ENCODE measurements around the gene NF1. TPM values are rescaled to one million over a fixed set of nuclear protein-coding genes. Genes with fewer than 3 reads are reported as not detected.

Gene NF1
- total RNA-seq, 1 experiment from 2014 or later: 35.4 TPM

- ChIA-PET CTCF (interaction anchor here (0.8 to 3.5 kb wide), 2 partner anchors 13 kb away, joined by 4 to 13 read pairs; no protein-coding TSS in a partner anchor), POLR2A (interaction anchor here (0.6 kb wide), 1 partner anchor 20 kb away, joined by 3 read pairs; the partner anchor contains the start of gene NF1)
- Mint-ChIP-seq H3K4me3 (no peak overlapping the region), H3K27ac (peak overlapping the region; percentile 89), H3K4me1 (peaks cover 51% of the 10 kb centered on the region), H3K36me3 (no peaks in the 10 kb centered on the region), H3K9me3 (peaks cover 2% of the 10 kb centered on the region), H3K27me3 (ENCODE audit: low read depth) (no peaks in the 10 kb centered on the region; the same call in 1 of the 2 replicates)
- ATAC-seq (peak; percentile 82), DNase-seq (ENCODE audit: low spot score) (peak; percentile 53)
- TF ChIP-seq IRF1 (CRISPR knock-in tag; IDR thresholded peaks at IDR 0.05): no peak
- TF ChIP-seq TCF7 (CRISPR knock-in tag; IDR thresholded peaks at IDR 0.05; ENCODE audit: low read depth): no peak
- TF ChIP-seq TEAD1 (CRISPR knock-in tag; IDR thresholded peaks at IDR 0.05): peak; percentile 33; the same call in 1 of the 2 replicates
- no peak for TF ChIP-seq MAX (CRISPR knock-in tag; IDR thresholded peaks at IDR 0.05)
These were observed 19.8 kb upstream of the NF1 start for GRCh38 chr17:31074772-31075555.

GRCh38 chr17:31078290-31078689 is 16.5 kb upstream of the NF1 start:
- Mint-ChIP-seq H3K4me3 (no peak overlapping the region), H3K4me1 (peaks cover 36% of the 10 kb centered on the region), H3K27me3 (ENCODE audit: low read depth) (no peaks in the 10 kb centered on the region; the same call in 1 of the 2 replicates), H3K27ac (no peak overlapping the region), H3K9me3 (peaks cover 9% of the 10 kb centered on the region), H3K36me3 (no peaks in the 10 kb centered on the region)
- CTCF ChIA-PET: no interaction called here
- POLR2A ChIA-PET: no interaction called here
- no peak for DNase-seq (ENCODE audit: low spot score)
- no peak for TF ChIP-seq ATF1 (CRISPR knock-in tag; IDR thresholded peaks at IDR 0.05)
- no peak for TF ChIP-seq NFE2L1 (CRISPR knock-in tag; IDR thresholded peaks at IDR 0.05)
- no peak for ATAC-seq

- H3K36me3 Mint-ChIP-seq: no peaks in the 10 kb centered on the region
- peak; percentile 47 for ATAC-seq
- CTCF ChIA-PET: interaction anchor here (0.6 to 1.4 kb wide), 2 partner anchors 18 to 194 kb away, joined by 3 read pairs; no protein-coding TSS in a partner anchor
- no peak overlapping the region for H3K4me3 Mint-ChIP-seq
- H3K27me3 Mint-ChIP-seq (ENCODE audit: low read depth): no peaks in the 10 kb centered on the region; the same call in 1 of the 2 replicates
- H3K4me1 Mint-ChIP-seq: peaks cover 22% of the 10 kb centered on the region
- H3K9me3 Mint-ChIP-seq: peaks cover 9% of the 10 kb centered on the region
- no peak overlapping the region for H3K27ac Mint-ChIP-seq
- TF ChIP-seq STAT6 (CRISPR knock-in tag; conservative IDR thresholded peaks at IDR 0.05; ENCODE audit: low read depth): no peak
- TF ChIP-seq CDX4 (CRISPR knock-in tag; IDR thresholded peaks at IDR 0.05; ENCODE audit: borderline replicate concordance): no peak
- no peak for TF ChIP-seq FOXJ3 (CRISPR knock-in tag; IDR thresholded peaks at IDR 0.05; ENCODE audit: borderline replicate concordance)
- TF ChIP-seq ZNF423 (CRISPR knock-in tag; IDR thresholded peaks at IDR 0.05): no peak
- TF ChIP-seq ZNF138 (CRISPR knock-in tag; conservative IDR thresholded peaks at IDR 0.05): no peak
- TF ChIP-seq GRHL2 (CRISPR knock-in tag; IDR thresholded peaks at IDR 0.05; ENCODE audit: insufficient replicate concordance, severe bottlenecking): no peak
- no peak for TF ChIP-seq KAT7 (CRISPR knock-in tag; IDR thresholded peaks at IDR 0.05; ENCODE audit: borderline replicate concordance)
- TF ChIP-seq ERG (CRISPR knock-in tag; IDR thresholded peaks at IDR 0.05): no peak
- no peak for TF ChIP-seq NR3C1 (CRISPR knock-in tag; conservative IDR thresholded peaks at IDR 0.05; ENCODE audit: low read depth)
- POLR2A ChIA-PET: interaction anchor here (0.7 kb wide), 2 partner anchors 14 to 22 kb away, joined by 6 to 8 read pairs; no protein-coding TSS in a partner anchor
- DNase-seq (ENCODE audit: low spot score): no peak
These were observed 15.0 kb upstream of the NF1 start for GRCh38 chr17:31079731-31080130.
